NB4 (cell line): Measurements from ENCODE around the gene SH3GL1.

Experiments
- DNase-seq: peaks from one replicate; pipeline ENCODE4 v3.0.0; 2010; ENCODE audit warnings: low read depth
- H3K4me3 ChIP-seq: one replicate; pipeline ENCODE4 v1.5.1; 2011; ENCODE audit warnings: mild to moderate bottlenecking, low read depth, low read length, moderate library complexity
- MYC ChIP-seq: IDR thresholded peaks from 2 replicates; pipeline ENCODE4 v1.6.1; 2011; ENCODE audit warnings: low read depth, low read length
- POLR2A ChIP-seq: IDR thresholded peaks from 2 replicates; pipeline ENCODE4 v1.6.1; 2011; ENCODE audit warnings: mild to moderate bottlenecking; ENCODE audit not compliant: insufficient read length; ENCODE audit errors: extremely low read depth
- TF ChIP-seq, protein P1 (sequence below): IDR thresholded peaks from 2 replicates; pipeline ENCODE4 v1.6.1; 2011; ENCODE audit warnings: low read depth, low read length
- TF ChIP-seq, protein P2 (sequence below): IDR thresholded peaks from one replicate; pipeline ENCODE4 v1.5.1; 2012; ENCODE audit warnings: low read depth, low read length

SH3GL1 gene

DNA sequence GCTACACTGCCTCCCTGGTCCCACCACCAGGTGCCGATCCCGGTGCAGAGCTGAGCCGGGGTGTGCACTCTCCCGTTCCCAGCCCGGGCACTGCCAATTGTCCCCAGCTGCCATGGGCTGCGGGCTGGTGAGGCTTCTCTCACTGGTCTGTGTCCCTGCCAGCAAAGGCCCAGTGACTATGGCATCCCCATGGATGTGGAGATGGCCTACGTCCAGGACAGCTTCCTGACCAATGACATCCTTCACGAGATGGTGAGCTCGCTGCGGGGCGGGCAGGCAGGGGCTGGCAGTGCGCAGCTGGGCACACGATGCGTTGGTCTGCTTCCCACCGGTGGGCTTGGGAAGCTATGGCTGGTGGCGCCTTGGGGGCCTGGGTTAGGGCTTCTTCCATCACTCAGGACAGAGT, 42.4 kb downstream of the SH3GL1 start:
- H3K4me3 ChIP-seq, result no peak overlapping the region
- TF ChIP-seq POLR2A (no peak), MYC (no peak)
- TF ChIP-seq, protein P1, sequence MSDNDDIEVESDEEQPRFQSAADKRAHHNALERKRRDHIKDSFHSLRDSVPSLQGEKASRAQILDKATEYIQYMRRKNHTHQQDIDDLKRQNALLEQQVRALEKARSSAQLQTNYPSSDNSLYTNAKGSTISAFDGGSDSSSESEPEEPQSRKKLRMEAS, result no peak
- TF ChIP-seq, protein P2, sequence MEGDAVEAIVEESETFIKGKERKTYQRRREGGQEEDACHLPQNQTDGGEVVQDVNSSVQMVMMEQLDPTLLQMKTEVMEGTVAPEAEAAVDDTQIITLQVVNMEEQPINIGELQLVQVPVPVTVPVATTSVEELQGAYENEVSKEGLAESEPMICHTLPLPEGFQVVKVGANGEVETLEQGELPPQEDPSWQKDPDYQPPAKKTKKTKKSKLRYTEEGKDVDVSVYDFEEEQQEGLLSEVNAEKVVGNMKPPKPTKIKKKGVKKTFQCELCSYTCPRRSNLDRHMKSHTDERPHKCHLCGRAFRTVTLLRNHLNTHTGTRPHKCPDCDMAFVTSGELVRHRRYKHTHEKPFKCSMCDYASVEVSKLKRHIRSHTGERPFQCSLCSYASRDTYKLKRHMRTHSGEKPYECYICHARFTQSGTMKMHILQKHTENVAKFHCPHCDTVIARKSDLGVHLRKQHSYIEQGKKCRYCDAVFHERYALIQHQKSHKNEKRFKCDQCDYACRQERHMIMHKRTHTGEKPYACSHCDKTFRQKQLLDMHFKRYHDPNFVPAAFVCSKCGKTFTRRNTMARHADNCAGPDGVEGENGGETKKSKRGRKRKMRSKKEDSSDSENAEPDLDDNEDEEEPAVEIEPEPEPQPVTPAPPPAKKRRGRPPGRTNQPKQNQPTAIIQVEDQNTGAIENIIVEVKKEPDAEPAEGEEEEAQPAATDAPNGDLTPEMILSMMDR, result no peak
- no peak for DNase-seq

DNA sequence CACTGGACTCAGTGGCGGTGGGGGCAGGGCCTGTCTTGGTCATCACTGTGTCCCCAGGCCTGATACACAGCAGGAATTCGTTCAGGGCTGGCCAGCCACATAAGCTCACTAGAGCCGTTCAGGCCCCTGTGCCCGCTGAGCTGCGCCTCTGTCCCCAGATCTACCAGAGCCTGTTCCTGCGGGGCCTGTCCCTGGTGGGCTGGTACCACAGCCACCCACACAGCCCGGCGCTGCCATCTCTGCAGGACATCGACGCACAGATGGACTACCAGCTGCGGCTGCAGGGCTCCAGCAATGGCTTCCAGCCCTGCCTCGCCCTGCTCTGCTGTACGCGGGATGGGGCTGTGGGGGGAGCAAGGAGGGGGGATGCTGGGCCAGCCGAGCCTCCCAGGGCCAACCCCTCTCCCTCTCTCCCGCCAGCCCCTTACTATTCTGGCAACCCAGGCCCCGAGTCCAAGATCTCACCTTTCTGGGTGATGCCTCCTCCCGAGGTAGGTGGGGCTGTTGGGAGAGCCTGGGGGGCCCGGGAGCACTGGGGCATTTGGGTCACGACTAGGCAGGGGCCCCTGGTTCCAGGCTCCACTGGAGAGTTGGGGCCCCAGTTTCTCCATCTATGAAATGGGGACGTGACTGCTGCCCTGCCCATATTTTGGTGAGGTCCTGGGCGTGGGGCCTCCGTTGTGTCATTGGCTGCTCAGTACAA, 43.1 kb downstream of the SH3GL1 start:
- H3K4me3 ChIP-seq, result no peak overlapping the region
- DNase-seq, result no peak
- TF ChIP-seq, protein P1, result no peak

DNA sequence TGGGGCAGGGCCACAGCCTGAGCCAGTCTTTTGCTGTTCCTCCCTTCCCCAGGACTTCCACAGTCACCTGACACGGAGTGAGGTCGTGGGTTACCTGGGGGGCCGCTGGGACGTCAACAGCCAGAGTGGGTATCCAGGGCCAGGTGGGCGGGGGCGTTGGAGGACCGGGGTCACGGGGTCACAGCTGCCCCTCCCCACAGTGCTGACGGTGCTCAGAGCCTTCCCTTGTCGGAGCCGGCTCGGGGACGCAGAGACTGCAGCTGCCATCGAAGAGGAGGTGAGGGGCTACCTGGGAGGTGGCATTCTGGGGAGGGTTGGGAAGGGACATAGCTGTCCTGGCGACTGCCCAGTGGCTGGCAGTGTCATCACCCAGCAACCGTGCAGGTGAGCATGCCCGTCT, 45.5 kb downstream of the SH3GL1 start:
- TF ChIP-seq MYC (no peak), POLR2A (no peak)
- TF ChIP-seq, protein P1, result no peak
- TF ChIP-seq, protein P2, result no peak
- H3K4me3 ChIP-seq, result no peak overlapping the region
- no peak for DNase-seq

DNA sequence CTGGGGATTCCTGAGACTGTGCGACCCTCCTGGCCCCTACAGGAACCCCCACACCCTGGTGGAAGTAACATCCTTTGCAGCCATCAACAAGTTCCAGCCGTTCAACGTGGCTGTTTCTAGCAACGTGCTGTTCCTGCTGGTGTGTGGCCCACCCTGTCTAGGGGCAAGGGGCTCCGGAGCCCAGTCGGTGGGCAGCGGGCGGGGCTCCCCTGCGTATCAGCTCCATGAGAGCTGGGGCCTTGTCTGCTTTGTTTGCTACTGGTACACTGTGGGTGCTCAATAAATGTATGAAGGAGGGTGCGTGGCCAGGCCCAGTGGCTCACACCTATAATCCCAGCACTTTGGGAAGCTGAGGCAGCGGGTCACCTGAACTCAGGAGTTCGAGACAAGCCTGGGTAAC, 46.1 kb downstream of the SH3GL1 start:
- no peak overlapping the region for H3K4me3 ChIP-seq
- TF ChIP-seq, protein P2, result no peak
- TF ChIP-seq MYC, result no peak
- DNase-seq, result no peak

DNA sequence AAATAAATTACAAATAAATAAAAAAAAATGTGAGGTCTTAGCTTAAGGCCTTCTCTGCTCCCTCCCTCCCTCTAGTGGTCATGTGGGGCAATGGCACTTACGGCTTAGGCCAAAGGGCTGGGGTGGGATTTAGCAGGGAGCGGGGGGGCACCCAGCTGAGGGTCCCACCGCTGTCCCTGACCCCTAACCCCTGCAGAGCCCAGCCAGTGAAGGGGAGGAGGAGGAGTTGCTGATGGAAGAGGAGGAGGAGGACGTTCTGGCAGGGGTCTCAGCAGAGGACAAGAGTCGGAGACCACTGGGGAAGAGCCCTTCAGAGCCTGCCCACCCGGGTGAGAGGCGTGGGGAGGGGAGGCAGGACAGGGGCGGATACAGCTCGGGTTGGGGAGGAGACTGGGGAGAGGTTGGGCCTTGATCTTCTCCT, 47.6 kb downstream of the SH3GL1 start:
- H3K4me3 ChIP-seq, result no peak overlapping the region
- no peak for TF ChIP-seq POLR2A
- TF ChIP-seq, protein P2, result peak; percentile 55
- peak; percentile 54 for DNase-seq

DNA sequence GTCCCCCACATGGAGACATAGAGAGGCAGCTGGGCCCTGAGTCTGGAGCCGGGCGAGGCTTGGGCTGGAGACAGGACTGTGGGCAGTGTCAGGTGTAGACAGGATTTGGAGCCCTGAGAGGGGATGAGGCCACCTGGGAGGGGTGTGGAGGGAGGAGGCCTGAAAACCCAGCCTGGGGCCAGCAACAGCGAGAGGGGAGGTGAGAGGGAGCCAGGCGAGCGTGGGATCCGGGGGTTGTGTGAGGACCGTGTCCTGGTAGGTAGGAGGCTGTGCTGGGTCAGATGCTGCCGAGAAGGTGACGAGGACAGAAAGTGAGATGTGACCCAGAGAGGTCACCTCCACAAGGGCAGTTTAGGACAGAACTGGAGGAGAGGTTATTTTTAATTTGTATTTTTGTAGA, 49.6 kb downstream of the SH3GL1 start:
- H3K4me3 ChIP-seq, result no peak overlapping the region
- TF ChIP-seq, protein P2, result no peak
- TF ChIP-seq MYC (no peak), POLR2A (no peak)
- TF ChIP-seq, protein P1, result no peak
- no peak for DNase-seq
